ENCODE data around the gene IL1R1.

DNA sequence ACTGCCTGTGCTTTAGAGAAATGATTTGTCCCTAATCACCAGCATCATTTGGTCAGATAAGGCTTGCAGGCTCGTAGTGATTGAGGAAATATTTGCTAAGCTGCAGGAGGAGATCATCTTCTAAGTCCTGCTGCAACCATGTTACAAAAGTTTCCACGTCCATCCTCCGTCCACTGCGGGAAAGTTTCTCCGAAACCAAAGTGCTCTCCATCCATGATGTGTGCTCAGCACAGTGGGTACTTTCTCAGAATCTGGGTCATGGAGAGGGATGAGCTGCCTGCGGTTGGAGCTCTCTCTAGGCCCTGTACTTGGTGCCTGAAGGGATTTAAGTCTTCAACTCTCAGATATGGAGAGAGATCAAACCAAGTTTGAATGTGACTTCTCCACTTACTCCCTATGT is 83.6 kb downstream of the IL1R1 start:
- TF ChIP-seq, protein P1, sequence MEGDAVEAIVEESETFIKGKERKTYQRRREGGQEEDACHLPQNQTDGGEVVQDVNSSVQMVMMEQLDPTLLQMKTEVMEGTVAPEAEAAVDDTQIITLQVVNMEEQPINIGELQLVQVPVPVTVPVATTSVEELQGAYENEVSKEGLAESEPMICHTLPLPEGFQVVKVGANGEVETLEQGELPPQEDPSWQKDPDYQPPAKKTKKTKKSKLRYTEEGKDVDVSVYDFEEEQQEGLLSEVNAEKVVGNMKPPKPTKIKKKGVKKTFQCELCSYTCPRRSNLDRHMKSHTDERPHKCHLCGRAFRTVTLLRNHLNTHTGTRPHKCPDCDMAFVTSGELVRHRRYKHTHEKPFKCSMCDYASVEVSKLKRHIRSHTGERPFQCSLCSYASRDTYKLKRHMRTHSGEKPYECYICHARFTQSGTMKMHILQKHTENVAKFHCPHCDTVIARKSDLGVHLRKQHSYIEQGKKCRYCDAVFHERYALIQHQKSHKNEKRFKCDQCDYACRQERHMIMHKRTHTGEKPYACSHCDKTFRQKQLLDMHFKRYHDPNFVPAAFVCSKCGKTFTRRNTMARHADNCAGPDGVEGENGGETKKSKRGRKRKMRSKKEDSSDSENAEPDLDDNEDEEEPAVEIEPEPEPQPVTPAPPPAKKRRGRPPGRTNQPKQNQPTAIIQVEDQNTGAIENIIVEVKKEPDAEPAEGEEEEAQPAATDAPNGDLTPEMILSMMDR (conservative IDR thresholded peaks at IDR 0.05; ENCODE audit: low read length): no peak
- TF ChIP-seq EZH2phosphoT487 (IDR thresholded peaks at IDR 0.05; ENCODE audit: borderline replicate concordance, low read depth, low read length): no peak

Measured in OCI-LY7 (cell line).